OCI-LY1 (cell line): ENCODE results near the gene EXOSC2.

Source experiments
- CTCF ChIP-seq: fragments of 200-600 bp; sonication (generic), shearing (Covaris generic); IDR thresholded peaks from 2 replicates; pipeline ENCODE4 v1.5.1; 2017; ENCODE audit warnings: mild to moderate bottlenecking, antibody characterized with exemption, low read length, moderate library complexity, mixed read lengths
- EZH2 ChIP-seq: fragments of 200-600 bp; sonication (generic), shearing (Covaris generic); IDR thresholded peaks from 2 replicates; pipeline ENCODE4 v1.8.0; 2017; ENCODE audit warnings: borderline replicate concordance, mixed run types, mild to moderate bottlenecking, antibody characterized with exemption, low read length, moderate library complexity, mixed read lengths

- TF ChIP-seq CTCF (no peak), EZH2 (no peak)
Measured at GRCh38 chr9:130689572-130689936, 4.0 kb upstream of the EXOSC2 start.
